ENCODE data around the gene AASS. TPM values are rescaled to one million over a fixed set of nuclear protein-coding genes. Genes with fewer than 3 reads are reported as not detected.

The AASS gene
- total RNA-seq, 4 donors from 2014 or later, result 7.9 to 20.6 (median 15.5) TPM

GRCh38 chr7:122118757-122119156 is 25.3 kb downstream of the AASS start:
- Histone ChIP-seq H3K27me3 (no peaks in the 10 kb centered on the region), H3K4me3 (no peak overlapping the region), H3K4me1 (no peaks in the 10 kb centered on the region), H3K9me3 (no peaks in the 10 kb centered on the region), H3K36me3 (peaks cover 34% of the 10 kb centered on the region), H3K27ac (no peak overlapping the region)
- 32% methylated on average over 1 of the region's 1 CpG for WGBS
- DNase-seq (ENCODE audit: low spot score in 2 of 2), result no peak
- TF ChIP-seq POLR2A (IDR thresholded peaks at IDR 0.05), result no peak
- TF ChIP-seq EP300 (IDR thresholded peaks at IDR 0.05), result no peak
- TF ChIP-seq CTCF (IDR thresholded peaks at IDR 0.05), result no peak
- no peak for TF ChIP-seq POLR2AphosphoS5 (IDR thresholded peaks at IDR 0.05)

- peaks cover 35% of the 10 kb centered on the region for H3K36me3 ChIP-seq
- DNase-seq (ENCODE audit: low spot score in 2 of 2), result no peak
- H3K4me1 ChIP-seq, result no peaks in the 10 kb centered on the region
- H3K27me3 ChIP-seq, result no peaks in the 10 kb centered on the region
- H3K27ac ChIP-seq, result no peak overlapping the region
- H3K4me3 ChIP-seq, result no peak overlapping the region
- H3K9me3 ChIP-seq, result peaks cover 20% of the 10 kb centered on the region
- TF ChIP-seq CTCF (IDR thresholded peaks at IDR 0.05) (no peak), POLR2AphosphoS5 (IDR thresholded peaks at IDR 0.05) (no peak), EP300 (IDR thresholded peaks at IDR 0.05) (no peak), POLR2A (IDR thresholded peaks at IDR 0.05) (no peak)
These were observed 41.0 kb downstream of the AASS start for GRCh38 chr7:122103064-122103463.

- Histone ChIP-seq H3K4me1 (no peaks in the 10 kb centered on the region), H3K27ac (no peak overlapping the region), H3K27me3 (no peaks in the 10 kb centered on the region), H3K4me3 (no peak overlapping the region), H3K9me3 (peaks cover 4% of the 10 kb centered on the region), H3K36me3 (peaks cover 26% of the 10 kb centered on the region)
- WGBS, result 63% methylated on average over 3 of the region's 3 CpGs
- no peak for DNase-seq (ENCODE audit: low spot score in 2 of 2)
- TF ChIP-seq POLR2AphosphoS5 (IDR thresholded peaks at IDR 0.05) (no peak), CTCF (IDR thresholded peaks at IDR 0.05) (no peak), EP300 (IDR thresholded peaks at IDR 0.05) (no peak), POLR2A (IDR thresholded peaks at IDR 0.05) (no peak)
These were observed 44.0 kb downstream of the AASS start for GRCh38 chr7:122100021-122100420.

- no peak overlapping the region for H3K27ac ChIP-seq
- peaks cover 9% of the 10 kb centered on the region for H3K36me3 ChIP-seq
- TF ChIP-seq CTCF (IDR thresholded peaks at IDR 0.05) (no peak), POLR2A (IDR thresholded peaks at IDR 0.05) (no peak)
- H3K9me3 ChIP-seq, result no peaks in the 10 kb centered on the region
- 88% methylated on average over 4 of the region's 4 CpGs for WGBS
- no peak for DNase-seq (ENCODE audit: low spot score in 2 of 2)
- H3K27me3 ChIP-seq, result no peaks in the 10 kb centered on the region
- no peak overlapping the region for H3K4me3 ChIP-seq
- no peaks in the 10 kb centered on the region for H3K4me1 ChIP-seq
These were observed 48.4 kb downstream of the AASS start for GRCh38 chr7:122095642-122096041.

GRCh38 chr7:122094549-122094948 is 49.5 kb downstream of the AASS start:
- H3K9me3 ChIP-seq, result no peaks in the 10 kb centered on the region
- no peaks in the 10 kb centered on the region for H3K27me3 ChIP-seq
- no peak overlapping the region for H3K27ac ChIP-seq
- H3K36me3 ChIP-seq, result peaks cover 15% of the 10 kb centered on the region
- no peak overlapping the region for H3K4me3 ChIP-seq
- TF ChIP-seq CTCF (IDR thresholded peaks at IDR 0.05), result no peak
- DNase-seq (ENCODE audit: low spot score in 2 of 2), result no peak
- H3K4me1 ChIP-seq, result no peaks in the 10 kb centered on the region
- WGBS, result 95% methylated on average over 1 of the region's 1 CpG
